Hypothalamus (tissue), 51 donors: ENCODE data around the gene ABCA10.
A peak's percentile ranks its signal among the peaks of the same experiment; 100 is the strongest.
"Not testable (repeated sequence)": the region's sequence is repeated elsewhere in the genome, so short reads cannot be mapped to it uniquely, and the experiment has no call there.

Experiments
- DNase-seq, 51 donors: peaks; one replicate each; lab custom pipeline; 2025; lab: John Stamatoyannopoulos, UW

The ABCA10 gene

DNA sequence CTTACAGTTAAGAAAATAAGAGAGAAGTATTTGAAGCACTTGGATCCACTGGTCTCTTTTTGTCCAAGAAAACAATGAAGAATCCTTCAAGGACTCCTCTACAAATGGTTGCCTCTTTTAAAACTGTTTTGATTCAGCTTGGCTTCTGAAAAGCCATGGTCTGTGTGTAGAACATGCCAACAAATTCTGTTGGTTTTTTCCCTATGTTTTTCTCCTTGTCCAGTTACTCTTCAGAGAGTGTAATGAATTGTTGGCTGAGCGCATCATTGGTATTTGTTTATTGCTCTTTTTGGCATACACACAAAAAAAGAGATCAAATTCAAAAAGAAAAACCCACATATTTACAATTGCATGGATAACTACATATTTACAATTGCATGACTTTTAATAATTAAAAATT is at the start of gene ABCA10:
Gene ABCA10 (minus strand): TSS at position 249 of the 400 bp plus-strand sequence. CDS start 3,466 bp downstream, outside the sequence.
- DNase-seq = no peak

- not testable (repeated sequence) for DNase-seq
Measured at GRCh38 chr17:69276279-69276678, 47.7 kb upstream of the ABCA10 start.

- no peak for DNase-seq
Measured at GRCh38 chr17:69275751-69276150, 47.1 kb upstream of the ABCA10 start.

- DNase-seq = no peak
Measured at GRCh38 chr17:69271023-69271422, 42.4 kb upstream of the ABCA10 start.

DNA sequence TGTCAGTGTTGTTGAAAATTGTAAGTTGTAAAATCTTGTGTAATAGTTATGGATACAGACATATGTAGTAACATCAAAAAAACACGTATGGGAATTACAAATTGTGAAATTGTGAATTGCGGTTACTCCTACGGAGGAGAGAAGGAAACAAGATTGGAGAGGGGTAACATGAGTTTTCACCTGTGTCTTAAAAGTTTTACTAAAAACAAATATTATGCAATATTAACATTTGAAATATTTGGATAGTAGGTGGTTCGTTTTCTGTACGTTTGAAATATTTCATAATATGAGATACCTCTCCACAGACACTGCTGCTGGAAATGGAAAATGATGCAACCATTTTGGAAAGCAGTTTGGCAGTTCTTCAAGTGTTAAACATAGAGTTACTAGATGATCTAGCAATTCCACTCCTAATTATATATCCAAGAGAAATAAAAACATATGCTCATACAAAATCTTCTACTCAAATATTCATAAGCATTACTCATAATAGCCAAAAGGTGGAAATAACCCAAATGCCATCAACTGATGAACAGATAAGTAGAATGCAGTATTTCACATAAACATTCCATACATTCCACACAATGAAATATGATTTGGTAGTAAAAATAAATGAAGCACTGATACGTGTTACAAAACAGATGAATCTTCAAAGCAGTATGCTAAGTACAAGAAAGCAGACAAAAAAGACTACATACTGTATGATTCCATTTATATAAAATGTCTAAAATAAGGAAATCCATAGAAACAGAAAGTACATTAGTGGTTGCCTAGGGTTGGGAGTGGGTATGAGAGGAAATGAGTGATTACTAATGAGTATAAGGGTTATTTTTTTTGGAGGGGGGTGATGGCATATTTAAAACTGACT is 40.7 kb upstream of the ABCA10 start:
- DNase-seq = no peak

GRCh38 chr17:69268543-69269014 is 40.0 kb upstream of the ABCA10 start:
- no peak for DNase-seq

GRCh38 chr17:69267219-69267618 is 38.6 kb upstream of the ABCA10 start:
- no peak for DNase-seq

DNA sequence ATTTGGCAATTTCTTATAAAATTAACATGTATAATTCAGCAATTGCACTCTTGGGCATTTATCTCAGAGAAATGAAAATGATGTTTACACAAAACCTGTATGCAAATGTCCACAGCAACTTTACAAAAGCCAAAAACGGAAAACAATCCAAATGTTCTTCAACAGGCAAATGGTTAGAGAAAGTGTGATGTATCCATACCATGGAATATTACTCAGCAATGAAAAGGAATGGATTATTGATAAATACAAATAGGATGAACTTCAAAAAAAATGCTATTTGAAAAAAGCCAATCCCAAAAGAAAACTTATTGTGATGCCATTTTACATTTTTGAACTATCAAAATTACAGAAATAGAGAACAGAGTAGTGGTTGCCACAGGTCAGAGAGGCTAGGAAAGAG is 37.2 kb upstream of the ABCA10 start:
- DNase-seq = no peak

GRCh38 chr17:69254187-69254586 is 25.6 kb upstream of the ABCA10 start:
- DNase-seq = no peak

DNA sequence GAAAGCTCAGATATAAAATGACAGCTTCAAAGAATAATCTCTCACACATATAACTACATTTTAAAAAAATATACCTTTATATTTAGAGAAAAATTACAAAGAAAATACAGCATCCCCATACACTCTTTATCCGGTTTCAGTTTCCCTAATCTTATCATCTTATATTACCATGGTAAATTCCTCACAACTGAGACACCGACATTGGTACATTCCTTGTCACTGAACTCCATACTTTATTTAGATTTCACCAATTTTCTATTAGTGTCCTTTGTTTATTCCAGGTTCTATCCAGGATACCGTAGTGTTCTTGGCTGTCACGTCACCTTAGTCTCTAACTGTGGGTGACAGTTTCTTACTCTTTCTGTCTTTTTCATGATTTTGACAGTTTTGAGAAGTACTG is 22.0 kb upstream of the ABCA10 start:
- DNase-seq = no peak

DNA sequence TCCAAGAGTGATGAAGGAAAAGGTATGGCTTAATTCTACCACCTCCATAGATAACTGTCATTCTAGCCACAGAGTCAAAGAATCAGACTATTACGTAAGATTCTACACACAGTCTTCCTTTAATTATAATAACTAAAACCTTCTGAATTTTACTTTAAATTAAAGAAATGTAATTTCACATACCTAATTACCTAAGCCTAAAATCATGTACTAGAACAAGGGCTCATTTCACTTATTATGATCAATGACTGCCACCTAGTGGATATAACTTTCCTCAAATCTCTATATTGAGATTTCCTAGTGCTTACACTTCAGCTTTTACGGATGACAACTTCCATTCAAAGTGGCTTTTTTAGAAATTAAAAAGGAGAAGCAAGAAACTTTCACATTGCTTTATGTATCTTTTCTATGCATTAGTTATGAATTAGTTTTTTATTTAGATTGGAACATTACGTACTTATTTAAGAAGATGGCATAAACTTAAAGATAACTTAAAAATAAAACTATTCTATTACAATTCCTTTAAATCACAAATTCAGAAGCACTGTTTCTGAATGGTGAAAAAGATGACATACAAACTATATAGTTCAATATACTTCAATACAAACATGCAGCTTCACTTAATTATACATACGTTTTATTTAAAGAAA is 18.2 kb upstream of the ABCA10 start:
- DNase-seq = peak in 1 of 51 donors; percentile 13

- DNase-seq = no peak
Measured at GRCh38 chr17:69246202-69246601, 17.6 kb upstream of the ABCA10 start.

- DNase-seq = no peak
Measured at GRCh38 chr17:69245617-69246016, 17.0 kb upstream of the ABCA10 start.

DNA sequence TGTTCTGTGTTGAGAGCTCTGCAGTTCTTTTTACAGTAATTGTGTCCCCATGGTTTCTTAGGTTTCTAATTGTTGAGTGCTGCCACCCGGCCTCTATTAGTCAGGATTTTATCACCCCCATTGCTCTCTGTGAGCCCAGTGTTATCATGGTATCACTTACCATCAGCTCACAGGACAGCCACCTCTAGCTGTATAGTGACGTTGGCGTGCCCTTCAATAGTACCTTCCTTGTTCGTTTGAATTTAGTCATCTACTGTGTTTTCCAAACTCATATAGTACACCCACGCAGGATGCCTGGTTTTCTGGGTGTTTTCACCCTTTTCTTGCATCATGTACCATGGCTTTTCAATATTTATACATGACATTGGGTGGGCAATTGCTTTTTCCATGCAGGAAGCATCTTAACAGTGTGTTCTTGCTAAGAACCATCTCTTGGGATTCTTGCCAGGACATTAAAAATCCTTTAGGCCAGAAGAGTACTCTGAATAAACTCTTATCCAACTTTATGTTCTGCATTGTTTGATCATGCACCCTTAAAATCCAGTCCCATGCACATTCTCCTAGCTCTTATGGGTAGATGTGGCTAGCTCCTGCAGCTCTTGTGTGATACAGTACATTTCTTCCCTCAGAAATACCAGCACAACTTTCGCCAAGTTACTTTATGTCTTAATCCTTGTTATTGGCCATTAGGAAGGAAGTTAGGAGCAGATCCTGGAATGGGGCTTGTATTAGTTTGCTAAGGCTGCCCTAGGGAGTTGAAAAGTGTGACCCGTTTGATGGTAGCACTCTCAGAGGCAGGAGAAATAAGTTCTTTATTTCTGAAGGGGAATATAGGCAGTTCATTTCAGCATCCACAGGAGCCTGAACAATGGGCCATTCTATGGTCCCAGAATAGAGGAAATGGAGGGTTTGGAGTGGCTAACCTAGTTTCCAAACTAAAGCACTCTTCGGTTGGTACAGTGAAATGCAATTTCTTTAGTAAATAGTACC is 11.3 kb upstream of the ABCA10 start:
- DNase-seq = no peak

DNA sequence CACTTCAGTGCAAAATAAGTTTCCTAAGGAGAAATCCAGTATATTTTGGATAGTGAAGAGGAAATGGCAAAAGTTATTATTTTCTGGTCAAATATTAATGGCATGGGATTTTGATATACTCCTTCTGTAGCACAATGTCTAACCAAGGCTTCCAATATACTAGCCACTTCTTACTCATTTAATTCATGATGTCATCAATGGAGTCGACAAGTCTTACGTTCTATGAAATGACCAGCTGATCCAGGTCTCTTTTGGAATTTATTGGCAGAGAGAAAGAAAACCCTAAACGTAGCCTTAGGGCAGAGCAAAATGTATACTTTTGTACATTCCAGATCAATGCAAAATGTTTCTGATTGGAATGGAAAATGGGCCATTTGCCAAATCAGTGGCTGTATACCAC is 8.3 kb upstream of the ABCA10 start:
- DNase-seq = no peak

GRCh38 chr17:69236464-69236863 is 7.8 kb upstream of the ABCA10 start:
- no peak for DNase-seq

GRCh38 chr17:69235338-69236058 is 6.9 kb upstream of the ABCA10 start:
- peak in 47 of 51 donors; percentile 3 to 83 (median 49) for DNase-seq

- DNase-seq = no peak
Measured at GRCh38 chr17:69232650-69233049, 4.0 kb upstream of the ABCA10 start.

DNA sequence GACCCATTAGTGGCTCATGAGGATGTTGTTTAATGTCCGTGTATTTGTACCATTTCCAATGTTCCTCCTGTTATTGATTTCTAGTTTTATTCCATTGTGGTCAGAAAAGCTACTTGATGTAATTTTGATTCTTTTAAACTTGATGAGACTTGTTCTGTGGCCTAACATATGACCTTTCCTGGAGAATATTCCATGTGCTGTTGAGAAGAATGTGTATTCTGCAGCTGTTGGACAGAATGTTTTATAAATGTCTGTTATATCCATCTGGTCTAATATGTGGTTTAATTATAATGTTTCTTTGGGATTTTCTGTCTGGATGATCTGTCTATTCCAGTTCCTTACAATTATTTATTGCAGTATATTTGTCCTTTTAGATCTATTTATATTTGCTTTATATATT is 2.9 kb upstream of the ABCA10 start:
- no peak for DNase-seq

DNA sequence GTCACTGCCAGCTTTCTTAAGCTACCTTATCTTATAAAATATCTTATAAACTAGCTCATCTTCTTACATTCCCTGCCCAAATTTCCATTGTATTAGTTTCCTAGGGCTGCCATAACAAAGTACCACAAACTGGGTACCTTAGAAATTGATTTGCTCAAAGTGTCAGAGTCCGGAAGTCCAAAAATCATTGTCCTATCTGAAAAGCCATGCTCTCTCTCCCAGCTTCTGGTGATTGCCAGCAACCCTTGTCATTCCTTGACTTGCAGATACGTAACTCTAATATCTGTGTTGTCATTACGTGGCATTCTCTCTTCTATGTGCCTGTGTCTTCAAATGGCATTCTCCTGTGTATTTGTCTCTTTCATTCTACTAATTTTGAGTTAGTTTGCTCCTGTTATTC is 2.3 kb upstream of the ABCA10 start:
- DNase-seq = no peak
